Activated CD4-positive, CD25-positive, alpha-beta regulatory T cell treated with anti-CD3 and anti-CD28 coated beads, Interleukin-2, amount 50 U/mL, for 16 hours (primary cell): ENCODE measurements around the gene WIPF3.

Source experiments
- DNase-seq: peaks from one replicate; pipeline ENCODE4 v3.0.0-alpha.2; 2020; ENCODE audit warnings: low read depth, low spot score

Gene WIPF3, protein sequence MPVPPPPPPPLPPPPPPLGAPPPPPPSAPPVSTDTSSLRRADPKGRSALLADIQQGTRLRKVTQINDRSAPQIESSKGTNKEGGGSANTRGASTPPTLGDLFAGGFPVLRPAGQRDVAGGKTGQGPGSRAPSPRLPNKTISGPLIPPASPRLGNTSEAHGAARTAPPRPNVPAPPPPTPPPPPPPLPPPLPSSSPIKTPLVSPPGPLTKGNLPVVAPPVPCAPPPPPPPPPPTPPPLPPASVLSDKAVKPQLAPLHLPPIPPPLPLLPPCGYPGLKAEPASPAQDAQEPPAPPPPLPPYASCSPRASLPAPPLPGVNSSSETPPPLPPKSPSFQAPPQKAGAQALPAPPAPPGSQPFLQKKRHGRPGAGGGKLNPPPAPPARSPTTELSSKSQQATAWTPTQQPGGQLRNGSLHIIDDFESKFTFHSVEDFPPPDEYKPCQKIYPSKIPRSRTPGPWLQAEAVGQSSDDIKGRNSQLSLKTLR

DNA sequence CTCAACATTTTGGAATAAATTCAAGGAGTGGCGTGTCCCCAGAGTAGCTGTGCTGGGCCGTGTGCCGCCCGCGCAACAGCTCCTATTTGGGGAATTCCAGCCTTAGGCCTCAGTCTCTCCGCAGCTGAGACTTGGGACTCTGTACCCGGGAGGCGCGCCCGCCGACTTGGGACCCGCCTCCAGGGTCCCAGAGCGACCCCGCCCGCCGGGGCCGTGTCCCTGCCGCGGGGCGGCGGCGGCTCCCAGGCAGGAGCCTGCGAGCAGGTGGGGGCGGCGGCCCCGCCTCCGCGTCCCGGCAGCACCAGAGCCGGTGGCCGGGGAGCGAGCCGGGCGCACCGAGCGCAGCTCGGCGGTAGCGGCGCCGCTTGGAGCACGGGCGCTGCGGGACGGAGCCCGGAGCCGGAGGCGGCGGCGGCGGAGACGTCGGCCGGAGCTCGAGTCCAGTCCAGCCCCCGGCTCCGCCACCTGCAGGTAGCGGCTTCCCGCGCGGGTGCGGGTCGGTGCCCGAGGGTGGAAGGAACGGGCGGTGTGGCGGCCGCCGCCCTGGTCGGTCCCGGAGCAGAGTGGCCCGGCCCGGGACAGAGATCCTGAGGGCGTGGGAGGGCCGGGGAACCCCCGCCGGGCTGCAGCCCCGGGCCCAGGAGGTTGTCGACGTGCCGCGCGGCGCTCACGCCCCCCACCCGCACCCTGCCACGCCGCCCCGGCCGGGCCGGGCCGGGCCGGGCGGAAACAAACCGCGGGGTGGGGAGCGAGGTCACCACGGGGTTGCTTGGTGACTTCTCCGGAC, at the start of gene WIPF3:
Gene WIPF3 (plus strand): TSS at position 301 of the 787 bp plus-strand sequence. CDS start 28,217 bp downstream, outside the sequence.
- no peak for DNase-seq

- DNase-seq = no peak
Observed at GRCh38 chr7:29763266-29763665, 43.0 kb upstream of the WIPF3 start.

DNA sequence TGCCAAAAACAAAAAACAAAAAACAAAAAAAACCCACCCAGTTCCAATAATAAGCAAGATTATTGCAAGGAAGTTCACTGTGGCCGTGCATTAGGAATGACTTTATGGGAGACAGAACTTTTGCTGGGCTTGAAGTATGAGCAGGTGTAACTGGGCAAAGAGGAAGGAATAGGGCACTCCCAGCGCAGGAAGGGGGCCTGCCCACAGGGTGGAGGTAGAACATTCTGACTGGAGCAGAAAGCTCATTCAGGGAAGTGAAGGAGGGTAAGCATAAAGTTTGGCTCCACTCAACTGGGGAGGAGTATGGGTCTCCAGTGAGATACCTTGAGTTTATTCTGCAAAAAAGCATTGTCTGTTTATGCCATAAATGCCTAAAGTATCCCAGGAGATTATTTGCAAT, 42.1 kb upstream of the WIPF3 start:
- no peak for DNase-seq

GRCh38 chr7:29765490-29765889, 40.8 kb upstream of the WIPF3 start:
- no peak for DNase-seq

GRCh38 chr7:29770371-29770770, 35.9 kb upstream of the WIPF3 start:
- no peak for DNase-seq

DNA sequence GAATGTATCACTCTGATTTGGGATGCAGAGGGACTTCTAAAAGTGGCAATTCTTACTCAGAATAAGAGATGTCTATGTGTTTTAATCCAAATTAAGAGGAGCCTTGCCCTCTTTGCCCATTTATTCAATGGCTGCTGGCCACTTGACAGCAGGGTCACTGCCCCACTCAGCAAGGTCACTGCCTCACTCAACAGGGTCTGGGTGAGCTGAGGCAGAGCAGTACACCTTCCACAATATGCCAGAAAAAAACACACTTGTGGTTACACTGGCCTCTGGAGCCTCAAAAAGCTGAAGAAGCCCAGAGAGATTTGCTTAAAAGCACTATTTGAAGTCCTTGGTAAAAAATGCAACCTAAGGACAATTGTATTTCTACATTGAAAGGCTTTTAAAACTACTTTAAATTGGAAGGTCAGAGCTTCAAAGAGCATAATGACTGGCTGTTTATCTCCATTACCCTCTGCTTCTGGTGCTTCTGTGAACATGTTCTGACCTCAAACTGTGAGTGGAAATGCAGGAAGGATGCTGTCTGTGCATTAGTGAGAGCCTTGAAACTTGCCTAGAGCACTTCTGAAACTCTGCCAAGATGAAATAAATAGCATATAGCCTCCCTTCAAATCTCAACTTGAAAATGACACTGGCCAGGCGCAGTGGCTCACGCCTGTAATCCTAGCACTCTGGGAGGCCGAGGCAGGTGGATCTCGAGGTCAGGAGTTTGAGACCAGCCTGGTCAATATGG, 35.1 kb upstream of the WIPF3 start:
- DNase-seq = no peak

DNA sequence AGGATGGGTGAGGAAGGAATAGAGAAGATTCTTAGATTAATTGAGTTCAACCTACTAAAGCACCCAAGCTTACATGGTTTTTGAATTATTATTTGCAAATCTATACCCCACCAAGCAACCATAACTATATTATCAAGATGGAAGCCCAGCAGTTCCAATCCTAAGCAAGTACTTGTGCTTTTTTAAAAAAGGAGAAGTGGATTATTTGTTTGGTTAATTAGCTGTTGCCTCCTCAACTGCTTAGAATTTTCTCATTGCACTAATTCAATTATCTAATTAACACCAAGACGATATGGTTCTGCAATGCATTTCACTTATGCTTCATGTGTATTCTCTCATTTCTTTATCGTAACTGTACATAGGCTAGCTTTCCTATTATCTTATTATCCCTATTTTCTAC, 27.3 kb upstream of the WIPF3 start:
- no peak for DNase-seq

DNA sequence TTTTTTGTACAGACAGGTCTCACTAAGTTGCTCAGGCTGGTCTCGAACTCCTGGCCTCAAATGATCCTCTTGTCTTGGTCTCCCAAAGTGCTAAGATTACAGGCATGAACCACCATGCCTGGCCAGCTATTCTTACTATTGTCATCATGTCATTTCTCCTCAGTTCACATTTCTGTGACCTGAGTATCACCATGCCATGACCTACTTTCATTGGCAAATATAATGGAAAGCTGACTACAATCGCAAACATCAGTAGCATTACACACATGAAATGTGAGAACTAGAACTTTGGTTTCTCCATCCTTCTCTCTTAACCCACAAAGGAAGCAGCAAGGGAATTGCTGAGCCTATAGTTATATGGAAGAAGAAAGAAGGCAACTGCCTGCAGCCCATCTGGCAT, 26.0 kb upstream of the WIPF3 start:
- no peak for DNase-seq

DNA sequence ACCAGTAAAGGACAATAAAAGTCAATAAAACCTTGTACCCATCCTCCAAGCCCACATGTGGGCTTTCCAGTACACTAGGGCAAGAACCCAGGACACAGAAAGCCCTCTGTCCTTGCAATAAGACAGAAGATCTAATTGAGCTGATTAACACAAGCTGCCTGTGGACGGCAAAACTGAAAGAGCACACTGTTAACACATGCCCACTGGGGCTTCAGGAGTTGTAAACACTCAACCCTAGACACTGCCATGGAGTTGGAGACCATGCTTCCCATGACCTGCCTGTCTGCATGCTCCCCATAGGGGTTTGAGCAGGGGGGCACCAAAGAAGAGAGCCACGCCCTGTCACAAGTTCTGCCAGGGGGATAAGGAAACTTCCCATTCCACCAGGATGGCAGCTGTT, 22.6 kb upstream of the WIPF3 start:
- no peak for DNase-seq

GRCh38 chr7:29793507-29793906, 12.8 kb upstream of the WIPF3 start:
- no peak for DNase-seq

DNA sequence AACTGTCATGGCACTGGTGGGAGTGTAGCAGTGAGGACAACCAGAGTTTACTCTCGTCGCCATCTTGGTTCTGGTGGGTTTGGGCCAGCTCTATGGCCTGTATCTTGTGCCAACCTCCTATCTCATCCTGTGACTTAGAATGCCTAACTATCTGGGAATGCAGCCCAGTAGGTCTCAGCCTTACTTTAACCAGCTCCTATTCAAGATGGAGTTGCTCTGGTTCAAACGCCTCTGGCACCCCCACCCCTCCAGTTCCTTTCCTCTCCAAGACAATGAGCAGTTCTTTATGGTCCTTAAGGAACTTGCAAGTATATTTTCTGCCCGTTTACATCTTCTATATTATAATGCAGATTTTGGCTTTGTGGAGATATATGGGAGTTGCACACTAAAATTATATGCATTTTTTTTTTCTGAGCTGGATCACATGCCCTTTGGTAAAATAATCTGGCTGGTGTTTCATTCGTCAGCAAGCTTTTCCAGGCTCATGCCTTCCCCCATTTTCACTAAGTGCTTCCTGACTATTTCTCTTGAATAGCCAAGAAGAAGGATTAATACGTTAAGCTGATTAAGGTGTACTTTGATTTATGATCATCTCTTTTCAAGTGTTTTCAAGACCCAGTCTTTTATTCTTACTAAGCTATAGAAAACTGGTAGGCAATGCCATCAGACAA, 11.2 kb upstream of the WIPF3 start:
- no peak for DNase-seq

DNA sequence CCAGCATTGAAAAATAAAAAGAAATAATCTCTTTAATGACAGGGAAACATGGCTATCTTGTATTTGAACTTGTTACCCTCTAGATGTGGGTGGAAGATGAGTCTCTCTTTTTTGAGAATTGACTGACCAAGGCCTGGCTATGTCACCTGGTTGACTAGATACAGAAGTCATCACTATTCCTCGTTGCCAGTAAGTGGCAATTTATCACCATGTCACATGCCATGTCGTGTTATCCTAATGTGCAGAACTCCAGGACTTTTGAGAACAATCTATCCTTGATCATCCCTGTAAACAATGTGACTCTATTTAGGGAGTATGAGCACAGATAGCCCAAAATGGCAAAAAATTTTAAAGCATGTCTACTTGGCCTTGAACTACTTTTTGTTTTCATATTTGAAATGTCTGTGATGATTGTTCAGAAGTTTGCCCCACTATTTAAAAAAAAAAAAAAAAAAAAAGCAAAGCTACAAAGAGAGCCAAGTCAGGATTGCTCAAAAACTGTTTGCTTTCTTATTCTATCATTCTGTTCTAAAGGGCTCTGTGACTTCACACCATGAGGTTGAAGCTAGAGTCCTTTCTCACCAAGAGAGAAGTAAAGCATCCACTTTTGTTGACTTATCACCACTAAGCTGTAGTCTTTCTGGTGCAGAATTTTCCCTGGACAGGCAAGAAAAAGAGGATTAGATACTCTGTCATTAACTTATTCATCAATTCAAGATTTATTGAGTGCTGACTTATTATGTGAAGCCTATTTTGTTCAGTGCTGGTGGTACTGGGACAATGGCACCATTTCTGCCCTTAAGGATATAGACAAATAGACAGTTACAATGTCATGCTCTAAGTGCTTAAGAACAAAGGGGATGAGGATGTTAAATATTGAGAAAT, 10.4 kb upstream of the WIPF3 start:
- no peak for DNase-seq

DNA sequence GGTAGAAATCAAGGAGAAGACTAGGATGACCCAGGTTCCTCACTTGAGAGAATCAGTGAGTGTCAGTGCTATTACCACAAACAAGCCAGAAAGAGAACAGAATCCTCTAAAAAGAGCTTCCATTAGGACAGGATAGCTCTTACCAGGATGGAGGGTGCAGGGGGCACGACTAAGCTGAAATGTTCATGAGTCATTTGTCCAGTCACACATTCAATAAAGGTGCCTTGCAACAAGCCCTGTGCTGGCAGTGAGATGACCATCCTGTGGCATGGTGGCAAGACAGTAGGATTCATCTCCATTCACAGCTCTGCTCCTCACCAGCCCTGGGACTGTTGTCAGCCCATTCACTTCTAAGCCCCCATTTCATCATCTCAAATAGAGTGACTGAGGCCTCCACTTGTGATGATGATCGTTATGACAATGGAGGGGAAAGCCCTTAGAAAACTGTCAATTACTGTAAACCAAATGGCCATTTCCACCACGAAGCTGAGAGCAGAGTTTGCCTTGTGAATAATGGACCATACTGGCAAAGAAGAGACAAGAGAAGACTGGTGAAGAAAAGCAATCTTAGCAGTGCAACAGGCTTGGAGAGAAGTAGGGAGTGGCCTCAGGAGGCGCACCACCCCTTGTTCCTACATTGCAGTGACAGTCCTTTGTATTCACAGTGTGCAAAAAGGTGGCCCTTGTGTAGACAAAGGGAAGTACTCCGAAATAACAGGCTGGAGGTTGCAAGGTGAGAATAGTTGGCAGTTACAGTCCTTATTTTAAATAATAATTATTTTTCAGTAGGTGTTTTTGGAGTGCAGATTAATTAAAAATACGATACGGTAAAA, 9.0 kb upstream of the WIPF3 start:
- no peak for DNase-seq

DNA sequence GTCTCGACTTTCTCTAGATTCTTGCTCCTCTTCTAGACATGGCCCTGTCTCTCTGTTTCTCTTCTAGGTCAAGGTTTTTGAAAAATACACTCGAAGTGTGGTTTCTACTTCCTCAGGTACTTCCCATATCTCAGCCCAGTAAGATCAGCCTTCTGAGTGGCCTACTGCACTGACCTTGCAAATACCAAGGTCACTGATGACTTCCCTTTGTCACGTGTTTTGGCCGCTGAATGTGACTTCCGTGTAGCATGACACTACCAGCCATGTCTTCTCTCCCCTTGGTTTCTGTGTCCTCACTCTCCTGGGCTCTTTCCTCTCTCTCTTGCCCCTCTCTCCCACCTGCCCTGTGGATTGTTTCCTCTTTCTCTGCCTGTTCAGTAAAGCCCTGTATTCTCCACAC, 7.9 kb upstream of the WIPF3 start:
- no peak for DNase-seq

DNA sequence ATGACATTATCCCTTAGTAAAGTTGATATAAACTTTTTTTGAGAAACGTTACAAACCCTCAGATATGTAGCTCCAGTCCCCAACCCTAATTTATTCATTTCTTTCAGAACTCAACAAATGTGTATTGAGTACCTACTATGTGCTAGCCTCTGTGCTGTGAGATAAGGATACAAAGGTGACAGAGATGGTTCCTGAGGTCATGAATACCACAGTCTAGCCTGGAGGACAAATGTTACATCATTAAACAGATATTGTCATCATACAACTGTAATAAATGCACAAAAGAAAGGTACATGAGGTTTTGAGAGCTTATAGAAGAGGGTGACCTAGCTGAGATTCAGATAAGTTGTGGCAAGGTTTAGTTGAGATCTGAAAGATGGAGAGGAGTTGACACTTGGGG, 4.4 kb upstream of the WIPF3 start:
- DNase-seq = no peak

DNA sequence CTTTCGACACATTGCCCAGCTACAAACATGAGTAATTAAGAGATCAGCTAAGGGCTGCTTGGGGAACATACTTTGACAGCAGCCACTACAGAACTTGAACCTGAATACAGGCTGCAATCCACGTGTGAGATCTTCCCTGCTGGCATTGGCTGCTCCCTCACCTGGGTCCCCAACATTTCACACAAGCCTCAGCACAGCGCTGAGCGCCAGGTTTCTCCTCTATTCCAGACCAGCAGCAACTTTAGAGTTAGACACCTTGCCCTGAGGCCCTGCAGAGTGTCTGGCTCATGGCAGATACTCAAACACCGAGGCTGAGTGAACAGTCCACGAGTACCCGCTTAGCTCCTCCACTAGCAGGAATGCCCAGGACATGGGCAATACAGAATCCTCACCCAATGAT, 1.3 kb upstream of the WIPF3 start:
- DNase-seq = no peak

GRCh38 chr7:29805886-29806207, 461 bp upstream of the WIPF3 start:
- DNase-seq = no peak

DNA sequence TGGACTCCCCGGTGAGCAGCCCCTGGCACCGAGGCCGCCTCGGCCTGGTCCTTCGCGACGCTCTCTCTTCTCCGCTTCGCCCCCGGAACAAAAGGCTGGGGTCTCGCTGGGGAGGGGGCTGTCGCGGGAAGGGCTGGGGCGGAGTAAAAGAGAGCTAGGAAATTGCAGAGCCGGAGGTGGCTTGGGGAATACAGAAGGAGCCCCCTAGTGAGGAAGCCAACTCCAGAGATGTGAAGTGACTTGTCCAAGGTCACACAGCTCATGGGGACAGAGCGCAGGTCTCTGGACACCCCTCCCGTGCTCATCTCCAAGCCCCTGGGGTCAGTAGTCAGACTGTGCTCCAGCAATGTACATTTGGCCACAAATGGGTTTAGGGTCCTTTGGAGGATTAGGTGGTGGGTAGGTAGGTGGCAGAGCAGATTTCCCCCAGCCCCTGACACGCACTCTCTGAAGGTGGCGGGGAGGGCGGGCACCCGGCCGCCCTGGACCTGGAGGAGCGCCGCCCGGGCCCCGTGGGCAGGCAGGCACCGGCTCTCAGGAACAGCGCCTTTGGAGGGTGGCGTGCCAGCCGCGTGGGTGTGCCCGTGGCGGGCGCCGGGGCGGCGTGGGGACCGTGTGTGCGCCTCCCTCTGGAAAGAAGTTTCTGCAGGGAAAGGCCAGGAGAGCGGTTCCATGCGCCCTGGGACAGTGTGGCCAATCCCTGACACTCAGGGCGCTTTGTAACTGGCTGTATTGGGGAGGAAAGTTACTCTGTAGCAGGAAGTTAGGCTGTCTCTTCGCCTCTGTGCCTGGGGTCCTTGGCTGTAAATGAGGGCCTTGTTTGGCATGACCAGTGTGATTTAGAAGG, 910 bp downstream of the WIPF3 start:
- DNase-seq = no peak
